RWPE1 (cell line): ENCODE results near the gene CREB3L2.
A peak's percentile ranks its signal among the peaks of the same experiment; 100 is the strongest.
"Not testable (repeated sequence)": the region's sequence is repeated elsewhere in the genome, so short reads cannot be mapped to it uniquely, and the experiment has no call there.

ENCODE experiments used
- CTCF ChIA-PET: fragments of 350-600 bp; sonication (Branson Sonifier 250); formaldehyde crosslinking; extraction: SDS; loops from one replicate; lab custom pipeline; 2021; lab: Yijun Ruan, JAX
- POLR2A ChIA-PET: fragments of 400-600 bp; formaldehyde crosslinking; extraction: SDS; loops from one replicate; lab custom pipeline; 2020; ENCODE audit warnings: antibody characterized with exemption; ENCODE audit not compliant: low non-redundant PET; lab: Yijun Ruan, JAX
- DNase-seq: peaks from one replicate; pipeline ENCODE4 v3.0.0; 2012; ENCODE audit warnings: low spot score
- H3K27ac ChIP-seq: fragments of 450-650 bp; 2 replicates; pipeline ENCODE4 v1.5.1; 2017
- TF ChIP-seq, protein P1 (sequence below): fragments of 450-650 bp; conservative IDR thresholded peaks from 2 replicates; pipeline ENCODE4 v1.5.1; 2017; ENCODE audit warnings: low read depth, mild to moderate bottlenecking

Gene CREB3L2

DNA sequence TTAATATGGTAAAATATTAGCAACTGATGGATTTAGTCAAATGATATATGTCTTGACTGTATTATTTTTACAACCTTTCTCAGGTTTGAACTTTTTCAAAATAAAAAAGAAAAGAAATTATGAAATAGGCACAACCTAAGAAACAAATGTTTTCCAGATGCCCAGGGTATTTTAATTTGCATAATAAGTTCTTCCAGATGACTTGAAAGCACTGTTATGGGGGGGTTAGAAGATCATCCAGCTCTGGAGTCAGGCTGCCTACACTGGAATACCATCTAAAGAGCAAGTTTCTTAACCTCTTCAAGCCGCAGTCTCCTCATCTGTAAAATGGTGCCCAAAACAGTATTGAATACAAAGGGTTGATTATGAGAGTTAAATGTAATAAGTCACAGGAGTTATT lies 32.1 kb downstream of the CREB3L2 start:
- no peak overlapping the region for H3K27ac ChIP-seq
- TF ChIP-seq, protein P1, sequence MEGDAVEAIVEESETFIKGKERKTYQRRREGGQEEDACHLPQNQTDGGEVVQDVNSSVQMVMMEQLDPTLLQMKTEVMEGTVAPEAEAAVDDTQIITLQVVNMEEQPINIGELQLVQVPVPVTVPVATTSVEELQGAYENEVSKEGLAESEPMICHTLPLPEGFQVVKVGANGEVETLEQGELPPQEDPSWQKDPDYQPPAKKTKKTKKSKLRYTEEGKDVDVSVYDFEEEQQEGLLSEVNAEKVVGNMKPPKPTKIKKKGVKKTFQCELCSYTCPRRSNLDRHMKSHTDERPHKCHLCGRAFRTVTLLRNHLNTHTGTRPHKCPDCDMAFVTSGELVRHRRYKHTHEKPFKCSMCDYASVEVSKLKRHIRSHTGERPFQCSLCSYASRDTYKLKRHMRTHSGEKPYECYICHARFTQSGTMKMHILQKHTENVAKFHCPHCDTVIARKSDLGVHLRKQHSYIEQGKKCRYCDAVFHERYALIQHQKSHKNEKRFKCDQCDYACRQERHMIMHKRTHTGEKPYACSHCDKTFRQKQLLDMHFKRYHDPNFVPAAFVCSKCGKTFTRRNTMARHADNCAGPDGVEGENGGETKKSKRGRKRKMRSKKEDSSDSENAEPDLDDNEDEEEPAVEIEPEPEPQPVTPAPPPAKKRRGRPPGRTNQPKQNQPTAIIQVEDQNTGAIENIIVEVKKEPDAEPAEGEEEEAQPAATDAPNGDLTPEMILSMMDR = no peak
- POLR2A ChIA-PET = interaction anchor here (0.6 kb wide), 1 partner anchor 27 kb away, joined by 3 read pairs; no protein-coding TSS in a partner anchor
- CTCF ChIA-PET = no interaction called here
- DNase-seq = no peak

DNA sequence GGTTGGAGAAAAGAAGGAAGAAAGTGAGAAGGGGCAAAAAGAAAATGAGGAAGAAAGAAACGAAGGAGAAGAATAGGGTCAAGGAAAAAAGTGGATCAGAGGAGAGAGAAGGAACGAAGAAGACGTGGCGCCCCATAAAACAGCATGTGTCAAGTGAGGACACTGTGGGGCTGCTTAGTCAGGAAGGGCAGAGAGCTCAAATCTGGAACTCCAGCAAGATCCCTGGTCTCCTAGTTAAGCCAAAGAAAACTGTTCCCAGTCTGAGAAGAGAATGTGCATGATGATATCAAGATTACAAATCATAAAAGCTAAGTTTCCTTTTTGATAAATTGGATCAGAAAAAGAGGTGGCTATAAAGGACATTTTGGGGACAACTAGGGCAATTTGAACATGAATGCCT lies 33.0 kb downstream of the CREB3L2 start:
- ChIA-PET POLR2A (no interaction called here), CTCF (no interaction called here)
- DNase-seq = no peak
- H3K27ac ChIP-seq = no peak overlapping the region
- TF ChIP-seq, protein P1 = no peak

DNA sequence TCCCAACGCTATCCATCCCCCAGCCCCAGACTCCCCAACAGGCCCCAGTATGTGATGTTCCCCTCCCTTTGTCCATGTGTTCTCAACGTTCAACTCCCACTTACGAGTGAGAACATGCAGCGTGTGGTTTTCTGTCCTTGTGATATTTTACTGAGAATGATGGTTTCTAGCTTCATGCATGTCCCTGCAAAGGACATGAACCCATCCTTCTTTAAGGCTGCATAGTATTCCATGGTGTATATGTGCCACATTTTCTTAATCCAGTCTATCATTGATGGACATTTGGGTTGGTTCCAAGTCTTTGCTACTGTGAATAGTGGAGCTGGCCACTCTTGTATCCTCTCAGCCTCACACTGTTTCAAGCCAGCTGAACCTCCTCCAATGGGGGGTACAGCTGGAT lies 33.5 kb downstream of the CREB3L2 start:
- CTCF ChIA-PET, POLR2A ChIA-PET, H3K27ac ChIP-seq, DNase-seq: not testable (repeated sequence)

DNA sequence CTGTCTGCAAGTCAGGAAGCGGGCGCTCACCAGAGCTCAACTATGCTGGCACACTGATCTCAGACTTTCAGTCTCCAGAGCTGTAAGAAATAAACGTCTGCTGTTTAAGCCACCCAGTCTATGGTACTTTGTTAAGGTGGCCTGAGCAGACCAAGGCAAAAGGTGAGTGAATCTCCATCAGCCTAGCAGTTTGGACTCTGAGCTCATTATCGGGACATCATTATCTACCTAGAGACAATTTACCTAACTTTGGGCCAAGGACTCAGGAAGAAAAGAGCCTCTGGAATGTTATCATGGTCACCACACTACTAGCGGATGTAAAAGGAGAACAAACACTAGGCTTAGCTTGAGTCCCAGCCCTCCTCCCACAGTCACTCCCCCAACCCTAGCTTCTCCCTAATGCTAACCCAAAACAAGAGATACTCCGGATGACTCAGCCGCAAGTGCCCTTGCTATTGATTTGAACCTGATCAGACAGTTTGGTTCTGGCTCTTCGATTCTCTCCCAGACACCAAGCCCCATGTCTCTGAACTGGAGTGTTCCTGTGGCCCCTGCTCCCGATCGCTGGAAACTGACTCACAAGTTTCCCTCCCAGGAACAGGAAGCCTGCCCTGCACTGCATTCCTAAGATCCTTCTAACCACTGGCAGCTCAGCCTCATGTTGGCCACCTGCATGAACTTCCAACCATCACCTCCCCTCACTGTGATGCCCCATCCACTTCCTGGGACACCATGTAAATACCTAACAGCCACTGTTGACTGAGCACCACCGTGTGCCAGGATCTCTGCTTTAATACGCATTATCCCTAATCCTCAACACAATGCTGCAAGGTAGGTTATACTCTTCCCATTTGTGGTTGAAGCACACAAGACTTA lies 34.5 kb downstream of the CREB3L2 start:
- CTCF ChIA-PET = interaction anchor here (0.5 to 0.6 kb wide), 2 partner anchors 140 to 214 kb away, joined by 3 read pairs; no protein-coding TSS in a partner anchor
- peak overlapping the region; percentile 24; the same call in 1 of the 2 replicates for H3K27ac ChIP-seq
- POLR2A ChIA-PET = interaction anchor here (0.5 kb wide), 1 partner anchor 803 kb away, joined by 6 read pairs; no protein-coding TSS in a partner anchor
- no peak for DNase-seq
- TF ChIP-seq, protein P1 = no peak

DNA sequence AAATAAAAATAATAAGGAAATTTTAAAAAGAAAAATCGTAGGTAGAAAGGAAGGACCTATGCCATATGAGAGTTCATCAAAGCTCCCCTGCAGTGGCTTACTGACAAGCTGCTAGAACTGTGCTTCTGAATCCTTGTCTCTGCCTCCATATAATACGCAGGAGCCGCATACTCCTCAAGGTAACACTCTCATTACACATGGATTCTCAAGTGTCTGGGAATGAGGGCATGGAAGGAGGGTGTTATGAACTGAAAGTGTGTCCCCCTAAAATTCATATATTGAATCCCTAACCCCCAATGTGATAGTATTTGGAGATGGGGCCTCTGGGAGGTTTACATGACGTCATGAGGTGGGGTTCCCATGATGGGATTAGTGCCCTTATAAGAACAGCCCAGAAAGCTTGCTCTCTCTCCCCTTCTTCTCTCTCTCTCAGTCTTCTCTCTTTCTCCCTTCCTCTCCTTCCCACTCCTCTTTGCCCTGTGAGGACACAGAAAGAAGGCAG lies 35.2 kb downstream of the CREB3L2 start:
- DNase-seq = no peak
- CTCF ChIA-PET = no interaction called here
- no peak overlapping the region; the same call in 1 of the 2 replicates for H3K27ac ChIP-seq

DNA sequence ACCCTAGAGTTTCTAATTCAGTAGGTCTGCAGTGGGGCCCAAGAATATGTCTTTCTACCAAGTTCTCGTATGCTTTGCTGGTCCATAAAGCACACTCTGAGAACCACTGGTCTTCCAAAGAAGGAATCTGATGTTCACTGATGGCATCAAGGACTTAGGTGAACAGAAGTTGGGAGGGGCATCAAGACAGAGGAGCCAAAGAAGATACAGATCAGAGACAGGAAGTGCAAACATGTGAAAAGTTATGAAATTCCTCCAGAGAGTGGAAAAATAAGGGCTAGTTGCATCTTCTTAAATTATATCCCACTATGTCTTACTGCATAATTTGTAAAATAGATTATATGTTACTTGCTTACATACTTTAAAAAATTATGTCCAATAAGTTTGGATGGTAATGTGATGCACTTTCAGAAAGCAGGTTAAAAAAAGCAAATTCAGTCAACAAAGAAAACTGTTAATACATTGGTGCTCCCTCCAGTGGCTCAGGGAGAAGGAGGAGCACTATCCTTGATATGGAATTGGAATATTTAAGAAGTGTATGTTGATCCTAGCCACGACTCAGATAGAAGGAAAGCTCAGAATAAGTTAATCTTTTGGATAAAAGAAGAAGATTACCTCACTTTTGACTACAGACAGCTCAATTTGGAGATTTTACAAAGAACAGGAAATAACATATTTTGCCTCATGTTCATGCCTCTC lies 35.8 kb downstream of the CREB3L2 start:
- ChIA-PET POLR2A (no interaction called here), CTCF (no interaction called here)
- H3K27ac ChIP-seq = no peak overlapping the region
- TF ChIP-seq, protein P1 = no peak
- DNase-seq = no peak

More for the DNA sequence above, 35.2 kb downstream of the CREB3L2 start:
- TF ChIP-seq, protein P1 = no peak
- POLR2A ChIA-PET = interaction anchor here (0.5 kb wide), 1 partner anchor 804 kb away, joined by 6 read pairs; no protein-coding TSS in a partner anchor
